Stimulated activated CD4-positive, alpha-beta T cell treated with anti-CD3 and anti-CD28 coated beads, Interleukin-1b, Interleukin-23, amount 100 ng/mL, for 48 hours (primary cell): ENCODE data around the gene CEP112.
"Not testable (repeated sequence)": the region's sequence is repeated elsewhere in the genome, so short reads cannot be mapped to it uniquely, and the experiment has no call there.

Source experiments
- DNase-seq: peaks from one replicate; pipeline ENCODE4 v3.0.0-alpha.2; 2020

The CEP112 gene

GRCh38 chr17:65865715-65866425 is 326.1 kb downstream of the CEP112 start:
- no peak for DNase-seq

DNA sequence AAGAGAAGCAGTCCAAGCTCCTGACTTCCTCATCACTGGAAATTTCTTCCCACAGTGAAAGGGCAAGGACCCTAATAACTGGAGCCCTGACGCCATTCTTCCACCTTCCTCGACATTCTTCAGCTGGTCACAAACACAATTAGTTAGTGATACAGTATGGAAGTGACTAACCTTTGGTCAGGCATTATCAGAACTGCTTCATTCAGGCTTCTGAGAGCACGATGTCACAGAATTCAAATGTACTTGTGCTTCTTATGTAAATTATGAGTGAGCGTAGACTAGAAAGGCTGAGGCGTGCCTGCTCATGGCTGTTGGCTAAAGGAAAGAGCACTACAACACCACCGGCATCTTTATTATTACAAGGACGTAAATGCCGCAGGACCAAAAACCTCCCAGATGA is 327.5 kb downstream of the CEP112 start:
- no peak for DNase-seq

- DNase-seq, result no peak
These were observed 334.2 kb downstream of the CEP112 start for GRCh38 chr17:65857718-65858117.

DNA sequence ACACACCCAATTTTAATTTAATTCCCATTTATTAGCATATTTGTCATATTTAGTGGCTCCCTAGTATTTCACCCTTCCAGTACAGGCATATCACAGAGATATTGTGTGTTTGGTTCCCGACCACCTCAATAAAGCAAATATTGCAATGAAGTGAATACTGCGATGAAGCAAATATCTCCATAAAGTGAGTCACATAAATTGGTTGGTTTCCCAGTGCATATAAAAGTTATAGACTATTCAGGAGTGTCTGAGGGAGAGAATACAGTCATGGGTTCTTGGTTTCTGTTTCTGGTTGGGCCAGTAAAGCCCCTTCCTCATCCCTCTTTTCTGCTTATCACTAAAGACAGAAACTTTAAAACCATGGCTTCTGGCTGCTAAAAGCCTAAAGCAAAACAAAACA is 335.1 kb downstream of the CEP112 start:
- DNase-seq, result no peak

- DNase-seq, result no peak
These were observed 336.3 kb downstream of the CEP112 start for GRCh38 chr17:65855675-65856074.

- no peak for DNase-seq
These were observed 336.7 kb downstream of the CEP112 start for GRCh38 chr17:65855245-65855644.

DNA sequence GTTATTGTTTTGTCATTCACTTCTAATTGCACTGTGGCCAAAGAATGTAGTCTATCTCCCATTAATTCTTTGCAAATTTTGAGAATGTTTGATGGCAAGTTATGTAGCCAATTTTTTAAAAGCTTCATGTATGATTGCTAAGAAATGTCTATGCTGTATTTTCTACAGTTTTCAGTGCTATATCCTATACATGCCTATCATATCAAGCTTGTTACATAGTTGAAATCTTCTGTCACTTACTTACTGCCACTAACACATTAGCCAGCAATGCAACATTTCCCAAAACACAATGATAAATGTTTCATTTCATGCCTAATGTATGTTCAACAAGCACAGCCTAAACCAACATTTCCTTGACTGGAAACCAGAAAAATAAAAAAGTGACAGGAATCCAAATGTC is 338.1 kb downstream of the CEP112 start:
- DNase-seq, result no peak

DNA sequence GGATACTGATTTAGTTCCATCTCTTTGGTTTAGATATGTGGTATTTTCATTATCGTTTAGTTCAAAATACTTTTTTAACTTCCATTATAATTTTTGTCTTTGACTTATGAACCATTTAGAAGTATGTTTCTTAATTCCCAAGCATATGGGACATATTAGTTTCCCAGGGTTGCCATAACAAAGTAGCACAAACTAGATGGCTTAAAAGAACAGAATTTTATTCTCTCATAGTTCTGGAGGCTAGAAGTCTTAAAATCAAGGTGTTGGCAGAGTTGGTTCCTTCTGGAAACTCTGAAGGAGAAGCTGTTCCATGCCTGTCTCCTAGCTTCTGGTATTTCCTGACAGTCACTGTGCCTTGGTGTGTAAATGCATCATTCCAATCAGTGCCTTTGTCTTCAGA is 339.0 kb downstream of the CEP112 start:
- DNase-seq, result no peak

- no peak for DNase-seq
These were observed 339.8 kb downstream of the CEP112 start for GRCh38 chr17:65851965-65852736.

GRCh38 chr17:65850486-65850885 is 341.4 kb downstream of the CEP112 start:
- DNase-seq, result peak; percentile 11

DNA sequence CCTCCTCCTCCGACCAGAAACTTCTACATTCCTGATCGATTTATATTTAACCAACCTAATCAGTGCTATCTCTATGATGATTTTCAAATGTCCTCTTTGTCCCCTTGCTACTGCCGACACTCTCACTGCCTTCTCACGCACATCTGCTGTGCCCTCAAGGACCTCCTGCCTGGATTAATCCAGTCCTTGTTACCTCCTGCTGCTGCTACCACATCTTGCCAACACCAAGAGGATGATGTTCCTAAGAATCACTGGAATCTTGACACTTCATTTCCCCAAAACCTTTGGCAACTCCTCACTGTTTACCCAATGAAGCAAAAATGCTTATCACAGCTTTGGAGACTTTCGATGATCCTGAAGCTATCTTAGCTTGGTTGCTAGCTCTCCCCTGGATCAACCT is 343.2 kb downstream of the CEP112 start:
- no peak for DNase-seq

DNA sequence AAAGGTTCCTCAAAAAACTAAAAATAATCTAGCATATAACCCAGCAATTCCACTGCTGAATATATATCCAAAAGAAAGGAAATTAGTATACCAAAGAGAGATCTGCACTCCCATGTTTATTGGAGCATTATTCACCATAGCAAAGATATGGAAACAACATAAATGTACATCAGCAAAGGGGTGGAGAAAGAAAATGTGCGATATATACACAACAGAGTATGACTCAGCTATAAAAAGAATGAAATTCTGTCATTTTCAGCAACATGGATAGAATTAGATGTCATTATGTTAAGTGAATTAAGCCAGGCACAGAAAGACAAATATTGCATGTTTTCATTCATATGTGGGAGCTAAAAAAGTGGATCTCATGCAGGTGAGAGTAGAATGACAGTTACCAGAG is 350.8 kb downstream of the CEP112 start:
- DNase-seq, result no peak

GRCh38 chr17:65837232-65837631 is 354.7 kb downstream of the CEP112 start:
- DNase-seq, result not testable (repeated sequence)

- no peak for DNase-seq
These were observed 358.7 kb downstream of the CEP112 start for GRCh38 chr17:65833214-65833613.

DNA sequence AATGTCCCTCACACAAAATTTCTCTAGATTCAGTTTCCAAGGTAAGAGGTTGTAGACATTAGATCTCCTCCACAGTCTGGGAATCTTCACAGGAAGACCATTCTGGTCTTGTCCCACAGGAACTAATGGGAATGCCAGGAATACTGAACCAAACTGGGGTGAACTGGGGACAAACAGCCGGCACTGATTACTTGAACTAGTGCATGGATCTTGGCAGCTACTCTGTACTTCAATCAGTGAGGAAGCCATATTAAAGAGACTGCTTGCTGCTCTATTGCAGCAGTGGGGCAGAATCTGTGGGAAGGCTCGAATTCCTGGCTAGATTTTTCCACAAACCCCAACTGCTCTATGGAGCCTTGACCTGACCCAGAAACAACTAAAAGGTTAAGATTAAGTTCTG is 361.6 kb downstream of the CEP112 start:
- DNase-seq, result no peak

- not testable (repeated sequence) for DNase-seq
These were observed 365.4 kb downstream of the CEP112 start for GRCh38 chr17:65826577-65826976.

- no peak for DNase-seq
These were observed 367.0 kb downstream of the CEP112 start for GRCh38 chr17:65824901-65825300.

GRCh38 chr17:65823713-65824112 is 368.2 kb downstream of the CEP112 start:
- DNase-seq, result no peak

DNA sequence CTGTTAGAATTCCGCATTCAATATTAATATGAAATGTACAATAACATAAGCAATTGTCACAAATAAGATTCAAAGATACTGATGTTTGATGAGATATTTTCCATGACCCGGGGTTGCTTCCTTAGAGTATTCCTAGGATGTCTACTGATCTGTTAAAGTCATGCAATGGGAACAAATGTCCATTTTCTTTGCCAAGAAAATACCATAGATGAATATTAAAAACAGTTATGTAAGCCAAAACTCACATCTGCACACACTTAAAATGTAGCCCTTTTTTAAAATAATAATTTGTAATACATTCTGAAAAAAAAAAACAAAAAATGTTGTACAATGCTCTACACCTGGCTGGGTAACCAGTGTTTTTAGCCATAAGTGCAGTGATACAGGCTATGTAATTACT is 371.1 kb downstream of the CEP112 start:
- DNase-seq, result no peak

GRCh38 chr17:65820306-65820705 is 371.6 kb downstream of the CEP112 start:
- DNase-seq, result no peak

- no peak for DNase-seq
These were observed 372.1 kb downstream of the CEP112 start for GRCh38 chr17:65819810-65820209.

DNA sequence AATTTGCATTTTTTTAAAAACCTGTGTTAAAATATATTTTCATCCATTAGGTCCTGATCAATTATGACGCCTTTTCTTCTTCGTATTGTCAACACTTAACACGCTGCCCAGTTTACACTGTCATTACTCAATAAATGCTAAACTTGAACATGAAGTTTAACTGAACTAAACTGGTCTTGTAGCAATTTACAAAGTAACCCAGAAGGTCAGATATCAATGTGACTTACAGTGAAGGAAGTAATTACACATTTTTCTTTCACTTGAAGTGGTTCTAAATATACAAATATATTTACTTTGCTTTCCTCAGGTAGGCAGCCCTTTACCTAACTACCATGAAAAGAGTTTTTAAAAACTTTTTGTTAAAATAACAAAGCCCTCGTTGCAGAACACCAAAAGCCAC is 374.0 kb downstream of the CEP112 start:
- no peak for DNase-seq

- DNase-seq, result no peak
These were observed 377.5 kb downstream of the CEP112 start for GRCh38 chr17:65814418-65814817.

- no peak for DNase-seq
These were observed 378.6 kb downstream of the CEP112 start for GRCh38 chr17:65813306-65813705.

- DNase-seq, result no peak
These were observed 380.9 kb downstream of the CEP112 start for GRCh38 chr17:65811043-65811442.
